ENCODE measurements around the gene MUC2.

DNA sequence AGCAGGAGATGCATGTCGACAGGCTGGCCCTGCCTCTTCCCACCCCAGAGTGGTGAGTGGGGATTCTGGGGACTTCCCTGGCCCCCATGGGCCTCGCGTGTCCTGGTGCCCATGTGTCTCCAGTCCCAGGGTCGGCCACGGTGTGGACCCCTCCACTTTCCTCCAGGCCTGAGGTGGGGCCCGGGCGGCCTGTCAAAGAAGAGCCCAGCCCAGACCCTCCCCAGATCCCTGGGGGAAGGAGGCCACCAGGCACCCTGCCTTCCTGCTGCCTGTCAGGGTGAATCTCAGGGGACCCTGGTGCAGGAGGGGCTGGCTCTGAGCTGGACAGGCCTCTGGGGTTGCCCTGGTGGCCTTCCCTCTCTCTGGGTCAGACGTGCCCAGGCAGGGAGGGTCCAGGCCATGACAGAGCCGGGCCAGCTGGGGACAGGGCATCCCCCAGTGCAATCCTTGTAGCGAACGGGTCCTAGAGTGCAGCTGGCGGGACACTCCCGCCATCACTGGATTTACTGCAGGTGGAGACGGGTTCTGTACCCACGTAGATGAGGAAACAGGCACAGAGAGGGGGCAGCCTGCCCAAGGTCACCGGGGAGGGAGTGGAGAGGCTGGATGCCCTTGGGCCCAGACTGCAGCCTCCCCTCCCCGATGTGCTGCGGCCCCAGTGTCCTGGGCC, 24.6 kb upstream of the MUC2 start:
- TF ChIP-seq CTCF (conservative IDR thresholded peaks at IDR 0.05; ENCODE audit: low read length) = no peak
- no peak for TF ChIP-seq EZH2phosphoT487 (IDR thresholded peaks at IDR 0.05; ENCODE audit: borderline replicate concordance)
